ENCODE measurements around the gene ARFIP1.
A peak's percentile ranks its signal among the peaks of the same experiment; 100 is the strongest.

The ARFIP1 gene, protein sequence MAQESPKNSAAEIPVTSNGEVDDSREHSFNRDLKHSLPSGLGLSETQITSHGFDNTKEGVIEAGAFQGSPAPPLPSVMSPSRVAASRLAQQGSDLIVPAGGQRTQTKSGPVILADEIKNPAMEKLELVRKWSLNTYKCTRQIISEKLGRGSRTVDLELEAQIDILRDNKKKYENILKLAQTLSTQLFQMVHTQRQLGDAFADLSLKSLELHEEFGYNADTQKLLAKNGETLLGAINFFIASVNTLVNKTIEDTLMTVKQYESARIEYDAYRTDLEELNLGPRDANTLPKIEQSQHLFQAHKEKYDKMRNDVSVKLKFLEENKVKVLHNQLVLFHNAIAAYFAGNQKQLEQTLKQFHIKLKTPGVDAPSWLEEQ

DNA sequence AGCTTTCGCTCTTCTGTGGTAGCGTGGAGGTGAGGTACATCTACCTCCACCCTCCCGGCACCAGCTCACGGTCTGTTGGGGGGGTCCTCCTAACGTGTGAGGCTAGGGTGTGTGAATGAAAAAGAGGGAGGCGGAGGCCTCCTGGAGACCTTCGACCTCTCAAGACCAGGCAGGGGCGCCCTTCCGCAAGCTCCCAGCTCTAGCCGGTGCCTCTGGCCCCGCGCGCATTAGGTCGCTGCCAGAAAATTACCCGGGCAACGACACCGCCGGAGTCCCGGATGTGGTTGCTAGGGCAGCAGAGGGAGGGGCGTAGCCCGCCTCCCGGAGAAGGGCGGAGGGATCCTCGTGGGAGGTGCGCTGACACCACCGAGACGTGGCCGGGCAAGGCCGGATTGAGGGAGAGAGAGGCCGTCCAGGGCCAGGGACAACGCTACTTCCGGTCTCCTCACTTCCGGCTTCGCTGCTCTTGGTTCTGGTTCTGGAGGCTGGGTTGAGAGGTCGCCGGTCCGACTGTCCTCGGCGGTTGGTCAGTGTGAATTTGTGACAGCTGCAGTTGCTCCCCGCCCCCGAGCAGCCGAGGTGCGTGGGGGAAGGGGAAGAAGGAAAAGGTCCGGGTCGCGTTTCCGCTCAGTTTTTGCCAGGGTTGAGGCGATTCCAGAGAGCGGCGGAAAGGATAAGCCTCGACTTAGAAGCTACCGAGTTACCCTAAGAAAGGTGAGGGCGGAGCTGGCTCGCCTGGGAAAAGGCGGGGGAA is at the start of gene ARFIP1, which contains the start of gene TIGD4:
Gene ARFIP1, plus strand, starts transcription at position 442 of the 754 bp plus-strand sequence. CDS start 49,680 bp downstream, outside the sequence.
Gene TIGD4, minus strand, starts transcription at position 218 of the 754 bp plus-strand sequence. CDS start 8,726 bp downstream, outside the sequence.
- H3K27ac ChIP-seq (ENCODE audit: low read depth, low read length), result peak within 1 kb of the TSS; percentile 80
- no peaks in the 10 kb centered on the region; the same call in 1 of the 2 replicates for H3K27me3 ChIP-seq (ENCODE audit: insufficient read depth, low read length)
- H3K4me3 ChIP-seq (ENCODE audit: low read depth, low read length), result peak within 1 kb of the TSS; percentile 97
- H3K36me3 ChIP-seq (ENCODE audit: insufficient read depth, low read length), result no peaks in the 10 kb centered on the region
- peaks cover 44% of the 10 kb centered on the region for H3K79me2 ChIP-seq (ENCODE audit: control insufficient read depth, insufficient read depth, low read length, unreplicated experiment)
- peak within 1 kb of the TSS; percentile 95 for H2AFZ ChIP-seq (ENCODE audit: low read length, unreplicated experiment)
- H3K4me1 ChIP-seq (ENCODE audit: control insufficient read depth, insufficient read depth, low read length, unreplicated experiment), result peaks cover 30% of the 10 kb centered on the region

DNA sequence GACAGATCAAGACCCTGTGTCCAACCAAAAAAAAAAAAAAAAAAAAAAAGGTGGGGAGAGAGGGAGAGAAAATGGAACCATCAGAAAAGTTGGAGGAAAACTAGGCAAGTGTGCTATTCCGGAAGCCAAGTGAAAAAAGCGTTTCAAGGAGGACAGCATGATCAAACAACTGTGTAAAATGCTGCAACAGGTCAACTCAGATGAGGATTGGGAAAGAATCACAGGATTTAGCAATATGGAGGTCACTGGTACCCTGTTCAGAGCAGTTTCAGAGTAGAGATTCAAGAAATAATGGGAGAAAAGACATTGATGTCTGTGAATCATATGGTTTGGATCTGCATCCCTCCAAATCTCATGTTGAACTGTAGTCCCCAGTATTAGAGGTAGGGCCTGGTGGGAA is 47.8 kb upstream of the ARFIP1 start:
- no peak overlapping the region for H3K27ac ChIP-seq (ENCODE audit: low read depth, low read length)

DNA sequence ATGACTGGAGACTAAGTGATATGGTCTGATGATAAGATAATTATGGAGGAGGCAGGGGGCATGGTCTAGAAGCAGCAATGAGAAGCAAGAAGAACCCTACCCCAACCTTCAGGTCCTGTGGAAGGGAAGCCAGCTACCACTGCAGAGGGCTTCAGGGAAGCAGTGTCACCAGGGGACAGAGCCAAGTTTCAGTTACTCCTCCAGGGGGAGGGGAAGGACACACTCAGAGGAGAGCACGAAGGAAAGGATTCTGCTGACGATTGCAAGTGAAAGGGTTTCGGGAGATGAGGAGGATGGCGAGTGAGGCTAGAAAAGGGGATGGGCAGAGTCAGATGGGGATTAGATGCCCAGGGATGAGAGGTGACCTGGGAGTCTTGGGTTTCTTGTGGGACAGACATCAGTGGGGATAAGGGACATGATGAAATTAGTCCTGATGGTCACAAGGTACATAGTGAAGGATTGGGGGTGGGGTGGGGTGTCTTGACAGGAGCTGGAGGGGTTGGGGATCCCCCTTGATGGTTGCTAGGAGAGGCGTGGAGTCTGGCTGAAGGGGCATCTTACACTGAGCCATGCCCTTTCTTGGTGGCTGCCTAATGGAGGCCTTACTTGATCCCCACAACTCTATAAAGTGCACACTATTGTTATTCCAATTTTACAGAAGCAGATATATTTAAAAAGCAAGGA is 45.6 kb upstream of the ARFIP1 start:
- Histone ChIP-seq H3K4me3 (ENCODE audit: low read depth, low read length) (no peak overlapping the region), H3K36me3 (ENCODE audit: insufficient read depth, low read length) (no peaks in the 10 kb centered on the region), H3K27ac (ENCODE audit: low read depth, low read length) (no peak overlapping the region), H3K4me1 (ENCODE audit: control insufficient read depth, insufficient read depth, low read length, unreplicated experiment) (peaks cover 6% of the 10 kb centered on the region), H3K27me3 (ENCODE audit: insufficient read depth, low read length) (no peaks in the 10 kb centered on the region), H3K79me2 (ENCODE audit: control insufficient read depth, insufficient read depth, low read length, unreplicated experiment) (no peaks in the 10 kb centered on the region), H2AFZ (ENCODE audit: low read length, unreplicated experiment) (no peak overlapping the region)

More for the DNA sequence above, 47.8 kb upstream of the ARFIP1 start:
- Histone ChIP-seq H3K4me3 (ENCODE audit: low read depth, low read length) (no peak overlapping the region), H2AFZ (ENCODE audit: low read length, unreplicated experiment) (no peak overlapping the region), H3K27me3 (ENCODE audit: insufficient read depth, low read length) (no peaks in the 10 kb centered on the region), H3K79me2 (ENCODE audit: control insufficient read depth, insufficient read depth, low read length, unreplicated experiment) (no peaks in the 10 kb centered on the region), H3K4me1 (ENCODE audit: control insufficient read depth, insufficient read depth, low read length, unreplicated experiment) (no peaks in the 10 kb centered on the region), H3K36me3 (ENCODE audit: insufficient read depth, low read length) (no peaks in the 10 kb centered on the region)

DNA sequence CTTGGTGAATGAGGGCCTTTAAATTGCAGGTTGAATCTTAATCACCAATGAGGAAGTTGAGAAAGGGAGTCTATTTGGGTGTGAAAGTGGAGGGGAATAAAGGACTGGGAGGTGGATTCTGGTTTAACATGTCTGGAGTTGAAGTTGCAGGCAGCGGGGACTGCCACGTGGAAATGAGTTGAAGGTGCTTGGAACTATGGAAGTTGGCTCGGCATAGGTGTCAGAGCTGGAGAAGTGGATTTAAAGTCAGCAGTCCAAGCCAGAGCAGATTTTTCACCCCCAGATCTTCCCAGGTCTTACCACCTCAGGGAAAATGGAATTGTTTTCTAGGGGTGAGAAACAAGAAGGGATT is 45.1 kb upstream of the ARFIP1 start:
- peaks cover 6% of the 10 kb centered on the region for H3K4me1 ChIP-seq (ENCODE audit: control insufficient read depth, insufficient read depth, low read length, unreplicated experiment)
- no peaks in the 10 kb centered on the region for H3K36me3 ChIP-seq (ENCODE audit: insufficient read depth, low read length)
- no peak overlapping the region for H3K4me3 ChIP-seq (ENCODE audit: low read depth, low read length)
- no peaks in the 10 kb centered on the region for H3K79me2 ChIP-seq (ENCODE audit: control insufficient read depth, insufficient read depth, low read length, unreplicated experiment)
- no peak overlapping the region for H3K27ac ChIP-seq (ENCODE audit: low read depth, low read length)
- H2AFZ ChIP-seq (ENCODE audit: low read length, unreplicated experiment), result no peak overlapping the region
- no peaks in the 10 kb centered on the region for H3K27me3 ChIP-seq (ENCODE audit: insufficient read depth, low read length)

DNA sequence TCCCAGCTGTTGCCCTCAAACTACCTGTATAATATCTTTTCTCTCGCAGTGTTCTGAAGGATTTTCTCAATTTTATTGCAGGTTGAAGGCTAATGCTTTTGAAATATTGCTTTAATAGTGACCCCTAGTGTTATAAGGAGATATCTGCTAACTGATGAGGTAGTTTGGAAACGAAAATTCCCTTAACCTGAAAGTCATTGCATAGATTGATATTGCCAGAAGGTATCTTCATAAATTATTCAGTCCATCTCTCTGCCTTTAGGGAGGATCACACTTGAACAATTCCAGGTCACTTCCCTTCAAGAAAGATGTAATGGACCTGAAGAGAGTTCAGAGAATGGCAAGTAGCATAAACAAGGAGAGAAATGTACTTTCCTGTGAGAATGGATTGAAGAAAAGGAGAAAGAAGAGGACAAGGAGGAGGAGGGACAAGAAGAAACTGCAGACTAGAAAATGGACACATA is 44.3 kb upstream of the ARFIP1 start:
- no peaks in the 10 kb centered on the region for H3K79me2 ChIP-seq (ENCODE audit: control insufficient read depth, insufficient read depth, low read length, unreplicated experiment)
- no peaks in the 10 kb centered on the region for H3K36me3 ChIP-seq (ENCODE audit: insufficient read depth, low read length)
- H3K27me3 ChIP-seq (ENCODE audit: insufficient read depth, low read length), result no peaks in the 10 kb centered on the region
- no peak overlapping the region for H3K4me3 ChIP-seq (ENCODE audit: low read depth, low read length)
- peaks cover 6% of the 10 kb centered on the region for H3K4me1 ChIP-seq (ENCODE audit: control insufficient read depth, insufficient read depth, low read length, unreplicated experiment)
- no peak overlapping the region for H3K27ac ChIP-seq (ENCODE audit: low read depth, low read length)
- no peak overlapping the region for H2AFZ ChIP-seq (ENCODE audit: low read length, unreplicated experiment)

DNA sequence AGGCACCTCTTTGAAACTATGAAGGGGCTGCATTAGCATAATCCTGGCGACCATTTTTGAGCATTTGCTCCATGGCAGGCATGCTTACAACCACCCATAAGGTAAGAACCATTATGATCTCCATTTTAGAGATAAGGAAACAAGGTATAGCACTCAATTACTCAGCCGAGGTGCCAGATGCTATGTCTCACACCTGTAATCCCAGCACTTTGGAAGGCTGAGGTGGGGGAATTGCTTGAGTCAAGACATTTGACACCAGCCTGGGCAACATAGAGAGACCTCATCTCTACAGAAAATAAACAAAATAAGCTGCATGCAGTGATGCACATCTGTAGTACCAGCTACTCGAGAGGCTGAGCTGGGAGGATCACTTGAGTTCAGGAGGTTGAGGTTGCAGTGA is 43.8 kb upstream of the ARFIP1 start:
- H3K27me3 ChIP-seq (ENCODE audit: insufficient read depth, low read length), result no peaks in the 10 kb centered on the region
- no peaks in the 10 kb centered on the region for H3K79me2 ChIP-seq (ENCODE audit: control insufficient read depth, insufficient read depth, low read length, unreplicated experiment)
- H3K4me1 ChIP-seq (ENCODE audit: control insufficient read depth, insufficient read depth, low read length, unreplicated experiment), result peaks cover 6% of the 10 kb centered on the region
- no peaks in the 10 kb centered on the region for H3K36me3 ChIP-seq (ENCODE audit: insufficient read depth, low read length)
- no peak overlapping the region for H3K4me3 ChIP-seq (ENCODE audit: low read depth, low read length)
- no peak overlapping the region for H2AFZ ChIP-seq (ENCODE audit: low read length, unreplicated experiment)
- H3K27ac ChIP-seq (ENCODE audit: low read depth, low read length), result no peak overlapping the region

DNA sequence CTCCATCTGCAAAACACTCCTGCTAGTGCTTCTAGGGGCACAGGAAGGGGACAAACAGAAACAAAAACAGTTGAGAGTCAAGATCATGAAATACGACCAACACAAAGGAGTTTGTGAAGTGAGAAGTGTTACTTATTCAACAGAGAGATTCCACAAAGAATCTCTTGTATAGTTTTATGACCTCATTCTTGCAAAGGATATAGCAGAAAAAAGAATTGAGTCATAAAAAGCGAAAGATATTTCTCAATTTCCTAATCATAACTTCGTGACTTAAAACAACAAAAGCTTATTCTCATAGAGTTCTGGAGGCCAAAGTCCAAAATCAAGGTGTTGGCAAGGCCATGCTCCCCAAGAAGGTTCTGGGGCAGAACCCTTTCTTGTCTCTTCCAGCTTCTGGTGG is 40.9 kb upstream of the ARFIP1 start:
- Histone ChIP-seq H3K27ac (ENCODE audit: low read depth, low read length) (no peak overlapping the region), H2AFZ (ENCODE audit: low read length, unreplicated experiment) (peak overlapping the region; percentile 29), H3K4me1 (ENCODE audit: control insufficient read depth, insufficient read depth, low read length, unreplicated experiment) (peaks cover 6% of the 10 kb centered on the region), H3K4me3 (ENCODE audit: low read depth, low read length) (no peak overlapping the region), H3K27me3 (ENCODE audit: insufficient read depth, low read length) (no peaks in the 10 kb centered on the region), H3K36me3 (ENCODE audit: insufficient read depth, low read length) (no peaks in the 10 kb centered on the region), H3K79me2 (ENCODE audit: control insufficient read depth, insufficient read depth, low read length, unreplicated experiment) (no peaks in the 10 kb centered on the region)

DNA sequence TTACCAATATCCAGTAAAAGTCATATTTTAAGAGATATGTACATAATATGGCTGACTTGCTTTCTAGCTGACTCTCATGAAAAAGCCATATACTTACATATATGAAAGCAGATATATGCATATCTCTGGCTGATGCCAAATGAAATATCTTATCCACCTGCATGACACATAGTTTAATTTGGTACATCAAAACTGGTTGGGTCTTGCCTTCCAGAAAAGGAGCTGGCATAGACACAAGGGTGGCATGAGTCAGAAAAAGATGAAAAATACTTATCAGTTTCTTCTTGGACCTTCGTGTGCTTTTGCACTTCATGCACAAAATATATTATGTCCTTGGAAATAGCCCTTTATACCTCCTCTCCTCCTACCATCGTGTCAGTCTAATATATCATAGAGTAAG is 32.3 kb upstream of the ARFIP1 start:
- Histone ChIP-seq H3K4me3 (ENCODE audit: low read depth, low read length) (no peak overlapping the region), H3K79me2 (ENCODE audit: control insufficient read depth, insufficient read depth, low read length, unreplicated experiment) (no peaks in the 10 kb centered on the region), H2AFZ (ENCODE audit: low read length, unreplicated experiment) (no peak overlapping the region), H3K4me1 (ENCODE audit: control insufficient read depth, insufficient read depth, low read length, unreplicated experiment) (no peaks in the 10 kb centered on the region), H3K27me3 (ENCODE audit: insufficient read depth, low read length) (0 out of 2 replicates have a peak, but pooled peaks cover under 1% of the 10 kb centered on the region), H3K27ac (ENCODE audit: low read depth, low read length) (no peak overlapping the region), H3K36me3 (ENCODE audit: insufficient read depth, low read length) (no peaks in the 10 kb centered on the region)

DNA sequence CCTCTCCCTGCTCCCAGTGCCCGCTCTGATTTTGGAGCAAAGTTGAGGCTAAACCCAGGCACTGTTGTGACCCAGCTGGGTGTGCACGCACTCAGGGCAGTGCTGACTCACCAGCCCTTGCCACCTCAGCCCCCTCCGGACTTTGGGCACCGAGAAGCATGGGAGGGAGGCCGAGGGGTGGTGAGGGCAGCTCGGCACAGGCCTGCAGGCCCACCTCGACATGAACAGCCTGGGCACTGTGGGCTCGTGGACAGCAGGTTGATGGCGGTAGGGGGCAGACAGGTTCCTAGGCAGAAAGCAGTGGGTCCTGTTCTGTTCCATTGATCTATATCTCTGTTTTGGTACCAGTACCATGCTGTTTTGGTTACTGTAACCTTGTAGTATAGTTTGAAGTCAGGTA is 31.1 kb upstream of the ARFIP1 start:
- Histone ChIP-seq H3K4me1 (ENCODE audit: control insufficient read depth, insufficient read depth, low read length, unreplicated experiment) (no peaks in the 10 kb centered on the region), H3K79me2 (ENCODE audit: control insufficient read depth, insufficient read depth, low read length, unreplicated experiment) (no peaks in the 10 kb centered on the region), H3K27ac (ENCODE audit: low read depth, low read length) (no peak overlapping the region), H3K4me3 (ENCODE audit: low read depth, low read length) (no peak overlapping the region), H3K27me3 (ENCODE audit: insufficient read depth, low read length) (peaks cover 7% of the 10 kb centered on the region; the same call in 1 of the 2 replicates), H2AFZ (ENCODE audit: low read length, unreplicated experiment) (no peak overlapping the region), H3K36me3 (ENCODE audit: insufficient read depth, low read length) (no peaks in the 10 kb centered on the region)

DNA sequence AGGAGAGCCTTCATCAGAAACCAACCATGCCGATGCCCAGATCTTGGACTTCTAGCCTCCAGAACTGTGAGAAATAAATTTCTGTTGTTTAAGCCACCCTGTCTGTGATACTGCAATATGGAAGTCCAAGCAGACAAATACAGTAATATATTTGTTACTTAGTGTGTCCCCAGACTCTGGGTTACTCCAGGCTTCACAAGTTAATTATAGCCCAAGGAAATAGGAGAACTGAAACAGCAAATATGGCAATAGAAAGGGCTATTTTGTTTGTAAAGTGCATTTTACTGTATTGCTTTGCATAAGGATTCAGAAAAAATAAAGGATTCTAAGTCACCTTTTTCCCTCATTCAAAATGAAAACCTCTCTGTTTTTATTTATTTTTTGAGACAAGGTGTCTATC is 16.0 kb upstream of the ARFIP1 start:
- Histone ChIP-seq H3K36me3 (ENCODE audit: insufficient read depth, low read length) (no peaks in the 10 kb centered on the region), H3K4me3 (ENCODE audit: low read depth, low read length) (no peak overlapping the region), H2AFZ (ENCODE audit: low read length, unreplicated experiment) (no peak overlapping the region), H3K27me3 (ENCODE audit: insufficient read depth, low read length) (peaks cover 3% of the 10 kb centered on the region; the same call in 1 of the 2 replicates), H3K27ac (ENCODE audit: low read depth, low read length) (no peak overlapping the region), H3K4me1 (ENCODE audit: control insufficient read depth, insufficient read depth, low read length, unreplicated experiment) (no peaks in the 10 kb centered on the region), H3K79me2 (ENCODE audit: control insufficient read depth, insufficient read depth, low read length, unreplicated experiment) (no peaks in the 10 kb centered on the region)

Measured in ACC112 (cell line).